ENCODE measurements around the gene NFU1. TPM values are rescaled to one million over a fixed set of nuclear protein-coding genes. Genes with fewer than 3 reads are reported as not detected.
A peak's percentile ranks its signal among the peaks of the same experiment; 100 is the strongest.

The NFU1 gene
- total and polyA plus RNA-seq, 2 of the 13 experiments (the other 11 are each of a cell fraction or from before 2014, with no cell fraction given) = 39.1 to 84.0 TPM

DNA sequence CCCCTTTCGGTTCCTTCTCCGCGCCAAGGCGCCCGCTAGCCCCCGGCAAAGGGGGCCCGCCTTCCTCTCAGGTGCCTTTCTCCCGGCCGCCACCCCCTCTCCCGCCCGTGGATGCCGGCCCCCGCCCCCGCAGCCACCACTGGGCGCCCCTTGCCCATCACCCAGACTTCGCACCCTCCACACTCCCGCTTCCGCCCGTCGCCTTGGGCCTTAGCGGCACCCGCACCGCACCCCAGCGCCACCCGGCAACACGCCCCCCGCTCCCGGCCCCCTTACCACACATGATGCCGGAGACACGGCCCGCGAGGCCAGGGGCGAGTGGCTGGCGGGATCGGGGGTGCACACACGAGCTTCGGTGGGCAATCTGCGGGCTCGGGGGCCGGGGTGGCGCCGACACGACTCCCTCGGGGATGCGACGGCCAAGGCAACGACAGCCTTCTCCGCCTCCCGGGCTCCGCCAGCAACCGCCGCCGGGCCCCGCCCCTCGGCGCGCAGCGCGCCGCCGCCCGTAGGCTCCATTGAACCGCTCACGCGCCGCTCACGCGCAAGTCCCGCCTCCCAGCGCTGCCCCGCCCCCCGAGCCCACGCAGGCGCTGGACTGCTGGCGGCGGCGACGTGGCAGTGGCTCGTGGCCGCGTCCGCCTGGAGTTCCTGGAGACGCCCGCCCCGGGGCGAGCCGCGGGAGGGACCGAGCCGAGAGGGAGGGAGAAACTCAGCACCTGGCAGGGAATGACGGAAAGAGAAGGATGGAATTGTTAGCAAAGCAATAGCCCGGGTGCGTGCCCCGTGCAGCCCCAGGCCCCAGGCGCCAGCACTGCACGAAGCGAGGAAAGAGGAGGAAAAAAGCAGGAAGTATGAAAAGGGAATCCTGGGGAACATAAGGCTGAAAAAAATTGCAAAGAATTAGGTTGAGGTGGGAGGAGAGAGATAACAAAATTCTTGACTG lies 50.2 kb downstream of the NFU1 start, which contains the start of gene GFPT1 (continued):
- TF ChIP-seq, protein P1, sequence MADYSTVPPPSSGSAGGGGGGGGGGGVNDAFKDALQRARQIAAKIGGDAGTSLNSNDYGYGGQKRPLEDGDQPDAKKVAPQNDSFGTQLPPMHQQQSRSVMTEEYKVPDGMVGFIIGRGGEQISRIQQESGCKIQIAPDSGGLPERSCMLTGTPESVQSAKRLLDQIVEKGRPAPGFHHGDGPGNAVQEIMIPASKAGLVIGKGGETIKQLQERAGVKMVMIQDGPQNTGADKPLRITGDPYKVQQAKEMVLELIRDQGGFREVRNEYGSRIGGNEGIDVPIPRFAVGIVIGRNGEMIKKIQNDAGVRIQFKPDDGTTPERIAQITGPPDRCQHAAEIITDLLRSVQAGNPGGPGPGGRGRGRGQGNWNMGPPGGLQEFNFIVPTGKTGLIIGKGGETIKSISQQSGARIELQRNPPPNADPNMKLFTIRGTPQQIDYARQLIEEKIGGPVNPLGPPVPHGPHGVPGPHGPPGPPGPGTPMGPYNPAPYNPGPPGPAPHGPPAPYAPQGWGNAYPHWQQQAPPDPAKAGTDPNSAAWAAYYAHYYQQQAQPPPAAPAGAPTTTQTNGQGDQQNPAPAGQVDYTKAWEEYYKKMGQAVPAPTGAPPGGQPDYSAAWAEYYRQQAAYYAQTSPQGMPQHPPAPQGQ (CRISPR knock-in tag; IDR thresholded peaks at IDR 0.05; ENCODE audit: borderline replicate concordance) = 0 out of 2 replicates have a peak, but pooled peaks have one; percentile 58
- TF ChIP-seq ZNF678 (CRISPR knock-in tag; IDR thresholded peaks at IDR 0.05) = peak; percentile 95
- TF ChIP-seq ZNF333 (CRISPR knock-in tag; IDR thresholded peaks at IDR 0.05; ENCODE audit: borderline replicate concordance) = peak; percentile 64; the same call in 1 of the 2 replicates
- TF ChIP-seq ZNF615 (CRISPR knock-in tag; IDR thresholded peaks at IDR 0.05; ENCODE audit: borderline replicate concordance) = no peak
- peak; percentile 93; the same call in 1 of the 2 replicates for TF ChIP-seq ZNF773 (CRISPR knock-in tag; IDR thresholded peaks at IDR 0.05; ENCODE audit: borderline replicate concordance)
- TF ChIP-seq ZNF879 (CRISPR knock-in tag; IDR thresholded peaks at IDR 0.05) = peak; percentile 69; the same call in 1 of the 2 replicates
- TF ChIP-seq ZNF883 (CRISPR knock-in tag; IDR thresholded peaks at IDR 0.05; ENCODE audit: not compliant biosample characterization) = peak; percentile 99
- no peak for TF ChIP-seq ZSCAN30 (CRISPR knock-in tag; IDR thresholded peaks at IDR 0.05)
- peak; percentile 96; the same call in 1 of the 2 replicates for TF ChIP-seq ZSCAN20 (CRISPR knock-in tag; IDR thresholded peaks at IDR 0.05; ENCODE audit: borderline replicate concordance)
- TF ChIP-seq ZNF101 (CRISPR knock-in tag; IDR thresholded peaks at IDR 0.05; ENCODE audit: borderline replicate concordance, low read depth) = 0 out of 2 replicates have a peak, but pooled peaks have one; percentile 36
- no peak for TF ChIP-seq ZNF282 (IDR thresholded peaks at IDR 0.05; ENCODE audit: partially characterized antibody)
- peak; percentile 46 for TF ChIP-seq RXRA (CRISPR knock-in tag; IDR thresholded peaks at IDR 0.05)
- TF ChIP-seq POLR2A (IDR thresholded peaks at IDR 0.05; ENCODE audit: insufficient read depth in 1 of 2, low read depth in 2 of 2, low read length in 2 of 2) = peak; percentile 84 to 98
- no peak for TF ChIP-seq REXO4 (CRISPR knock-in tag; IDR thresholded peaks at IDR 0.05; ENCODE audit: borderline replicate concordance)
- TF ChIP-seq, protein P2, sequence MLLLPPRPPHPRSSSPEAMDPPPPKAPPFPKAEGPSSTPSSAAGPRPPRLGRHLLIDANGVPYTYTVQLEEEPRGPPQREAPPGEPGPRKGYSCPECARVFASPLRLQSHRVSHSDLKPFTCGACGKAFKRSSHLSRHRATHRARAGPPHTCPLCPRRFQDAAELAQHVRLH (CRISPR knock-in tag; IDR thresholded peaks at IDR 0.05; ENCODE audit: borderline replicate concordance, low read depth) = peak; percentile 83; the same call in 1 of the 2 replicates
- TF ChIP-seq, protein P3, sequence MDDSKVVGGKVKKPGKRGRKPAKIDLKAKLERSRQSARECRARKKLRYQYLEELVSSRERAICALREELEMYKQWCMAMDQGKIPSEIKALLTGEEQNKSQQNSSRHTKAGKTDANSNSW (CRISPR knock-in tag; IDR thresholded peaks at IDR 0.05; ENCODE audit: borderline replicate concordance) = 0 out of 2 replicates have a peak, but pooled peaks have one; percentile 39
- TF ChIP-seq, protein P4, sequence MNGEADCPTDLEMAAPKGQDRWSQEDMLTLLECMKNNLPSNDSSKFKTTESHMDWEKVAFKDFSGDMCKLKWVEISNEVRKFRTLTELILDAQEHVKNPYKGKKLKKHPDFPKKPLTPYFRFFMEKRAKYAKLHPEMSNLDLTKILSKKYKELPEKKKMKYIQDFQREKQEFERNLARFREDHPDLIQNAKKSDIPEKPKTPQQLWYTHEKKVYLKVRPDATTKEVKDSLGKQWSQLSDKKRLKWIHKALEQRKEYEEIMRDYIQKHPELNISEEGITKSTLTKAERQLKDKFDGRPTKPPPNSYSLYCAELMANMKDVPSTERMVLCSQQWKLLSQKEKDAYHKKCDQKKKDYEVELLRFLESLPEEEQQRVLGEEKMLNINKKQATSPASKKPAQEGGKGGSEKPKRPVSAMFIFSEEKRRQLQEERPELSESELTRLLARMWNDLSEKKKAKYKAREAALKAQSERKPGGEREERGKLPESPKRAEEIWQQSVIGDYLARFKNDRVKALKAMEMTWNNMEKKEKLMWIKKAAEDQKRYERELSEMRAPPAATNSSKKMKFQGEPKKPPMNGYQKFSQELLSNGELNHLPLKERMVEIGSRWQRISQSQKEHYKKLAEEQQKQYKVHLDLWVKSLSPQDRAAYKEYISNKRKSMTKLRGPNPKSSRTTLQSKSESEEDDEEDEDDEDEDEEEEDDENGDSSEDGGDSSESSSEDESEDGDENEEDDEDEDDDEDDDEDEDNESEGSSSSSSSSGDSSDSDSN (CRISPR knock-in tag; IDR thresholded peaks at IDR 0.05) = peak; percentile 84
- TF ChIP-seq, protein P5, sequence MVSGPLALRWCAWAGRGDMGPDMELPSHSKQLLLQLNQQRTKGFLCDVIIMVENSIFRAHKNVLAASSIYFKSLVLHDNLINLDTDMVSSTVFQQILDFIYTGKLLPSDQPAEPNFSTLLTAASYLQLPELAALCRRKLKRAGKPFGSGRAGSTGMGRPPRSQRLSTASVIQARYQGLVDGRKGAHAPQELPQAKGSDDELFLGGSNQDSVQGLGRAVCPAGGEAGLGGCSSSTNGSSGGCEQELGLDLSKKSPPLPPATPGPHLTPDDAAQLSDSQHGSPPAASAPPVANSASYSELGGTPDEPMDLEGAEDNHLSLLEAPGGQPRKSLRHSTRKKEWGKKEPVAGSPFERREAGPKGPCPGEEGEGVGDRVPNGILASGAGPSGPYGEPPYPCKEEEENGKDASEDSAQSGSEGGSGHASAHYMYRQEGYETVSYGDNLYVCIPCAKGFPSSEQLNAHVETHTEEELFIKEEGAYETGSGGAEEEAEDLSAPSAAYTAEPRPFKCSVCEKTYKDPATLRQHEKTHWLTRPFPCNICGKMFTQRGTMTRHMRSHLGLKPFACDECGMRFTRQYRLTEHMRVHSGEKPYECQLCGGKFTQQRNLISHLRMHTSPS (CRISPR knock-in tag; IDR thresholded peaks at IDR 0.05; ENCODE audit: low read depth) = no peak
- no peak for TF ChIP-seq RFX5 (IDR thresholded peaks at IDR 0.05; ENCODE audit: low read depth, low read length)

Data from HepG2 (cell line).